GM18520 (cell line): ENCODE measurements around the gene ZEB2.

Experiments used
- ATAC-seq: cut with Tn5 transposase; IDR thresholded peaks from one replicate; pipeline ENCODE4 v1.9.1; 2021; ENCODE audit not compliant: unreplicated experiment

ZEB2 gene

GRCh38 chr2:144529841-144530240 is 9.9 kb upstream of the ZEB2 start:
- ATAC-seq: no peak

GRCh38 chr2:144528108-144528507 is 8.2 kb upstream of the ZEB2 start:
- ATAC-seq: no peak

GRCh38 chr2:144526831-144527230 is 6.9 kb upstream of the ZEB2 start:
- no peak for ATAC-seq

- ATAC-seq: no peak
Observed at GRCh38 chr2:144524118-144525009, 4.4 kb upstream of the ZEB2 start.

GRCh38 chr2:144523596-144524117 is 3.7 kb upstream of the ZEB2 start:
- ATAC-seq: no peak

GRCh38 chr2:144522897-144523595 is 3.1 kb upstream of the ZEB2 start:
- ATAC-seq: no peak

- ATAC-seq: no peak
Observed at GRCh38 chr2:144522176-144522896, 2.4 kb upstream of the ZEB2 start.

GRCh38 chr2:144521686-144522085 is 1.8 kb upstream of the ZEB2 start:
- no peak for ATAC-seq

- ATAC-seq: no peak
Observed at GRCh38 chr2:144520756-144521487, 1.0 kb upstream of the ZEB2 start.

GRCh38 chr2:144519597-144519933 is 354 bp downstream of the ZEB2 start:
- no peak for ATAC-seq

- peak; percentile 67 for ATAC-seq
Observed at GRCh38 chr2:144518748-144519596, 947 bp downstream of the ZEB2 start.

- ATAC-seq: no peak
Observed at GRCh38 chr2:144517866-144518747, 1.8 kb downstream of the ZEB2 start.

- ATAC-seq: peak; percentile 37
Observed at GRCh38 chr2:144516981-144517865, 2.7 kb downstream of the ZEB2 start.

GRCh38 chr2:144516411-144516980 is 3.4 kb downstream of the ZEB2 start:
- no peak for ATAC-seq

- ATAC-seq: no peak
Observed at GRCh38 chr2:144515696-144516410, 4.1 kb downstream of the ZEB2 start.

GRCh38 chr2:144515099-144515695 is 4.7 kb downstream of the ZEB2 start:
- no peak for ATAC-seq
